Measurements from ENCODE around the gene CD151. TPM values are rescaled to one million over a fixed set of nuclear protein-coding genes. Genes with fewer than 3 reads are reported as not detected.

The CD151 gene
- total RNA-seq, 2 donors from 2014 or later: 371 to 396 TPM

DNA sequence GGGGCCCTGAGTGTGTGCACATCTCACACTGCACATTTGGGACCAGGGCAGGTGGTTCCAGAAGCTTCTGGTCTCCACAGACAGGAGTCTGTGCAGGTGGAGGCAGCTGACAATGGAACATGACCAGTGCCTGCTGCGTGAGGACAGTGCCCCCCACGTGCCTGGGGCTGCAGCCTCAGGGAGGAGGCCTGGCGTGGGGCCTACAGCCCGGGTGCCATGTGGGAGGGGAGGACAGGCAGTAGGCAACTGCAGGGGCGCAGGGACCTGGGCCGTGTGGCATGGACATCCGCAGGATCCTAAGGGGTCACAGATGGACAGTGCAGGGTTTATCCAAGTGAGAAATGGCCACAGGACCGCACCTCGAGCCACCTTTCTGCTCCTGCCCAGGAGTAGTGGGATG is 38.7 kb downstream of the CD151 start:
- Histone ChIP-seq H3K4me3 (no peak overlapping the region), H3K9ac (ENCODE audit: low read depth in 2 of 2, low read length in 2 of 2) (no peak overlapping the region), H3K9me3 (no peaks in the 10 kb centered on the region), H3K36me3 (no peaks in the 10 kb centered on the region), H3K27ac (no peak overlapping the region), H3K27me3 (no peaks in the 10 kb centered on the region), H3K4me1 (no peaks in the 10 kb centered on the region)
- intact Hi-C loops (cut with DNase I): no loop called here
- no peak for DNase-seq
- TF ChIP-seq, protein P1, sequence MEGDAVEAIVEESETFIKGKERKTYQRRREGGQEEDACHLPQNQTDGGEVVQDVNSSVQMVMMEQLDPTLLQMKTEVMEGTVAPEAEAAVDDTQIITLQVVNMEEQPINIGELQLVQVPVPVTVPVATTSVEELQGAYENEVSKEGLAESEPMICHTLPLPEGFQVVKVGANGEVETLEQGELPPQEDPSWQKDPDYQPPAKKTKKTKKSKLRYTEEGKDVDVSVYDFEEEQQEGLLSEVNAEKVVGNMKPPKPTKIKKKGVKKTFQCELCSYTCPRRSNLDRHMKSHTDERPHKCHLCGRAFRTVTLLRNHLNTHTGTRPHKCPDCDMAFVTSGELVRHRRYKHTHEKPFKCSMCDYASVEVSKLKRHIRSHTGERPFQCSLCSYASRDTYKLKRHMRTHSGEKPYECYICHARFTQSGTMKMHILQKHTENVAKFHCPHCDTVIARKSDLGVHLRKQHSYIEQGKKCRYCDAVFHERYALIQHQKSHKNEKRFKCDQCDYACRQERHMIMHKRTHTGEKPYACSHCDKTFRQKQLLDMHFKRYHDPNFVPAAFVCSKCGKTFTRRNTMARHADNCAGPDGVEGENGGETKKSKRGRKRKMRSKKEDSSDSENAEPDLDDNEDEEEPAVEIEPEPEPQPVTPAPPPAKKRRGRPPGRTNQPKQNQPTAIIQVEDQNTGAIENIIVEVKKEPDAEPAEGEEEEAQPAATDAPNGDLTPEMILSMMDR (IDR thresholded peaks at IDR 0.05): no peak

DNA sequence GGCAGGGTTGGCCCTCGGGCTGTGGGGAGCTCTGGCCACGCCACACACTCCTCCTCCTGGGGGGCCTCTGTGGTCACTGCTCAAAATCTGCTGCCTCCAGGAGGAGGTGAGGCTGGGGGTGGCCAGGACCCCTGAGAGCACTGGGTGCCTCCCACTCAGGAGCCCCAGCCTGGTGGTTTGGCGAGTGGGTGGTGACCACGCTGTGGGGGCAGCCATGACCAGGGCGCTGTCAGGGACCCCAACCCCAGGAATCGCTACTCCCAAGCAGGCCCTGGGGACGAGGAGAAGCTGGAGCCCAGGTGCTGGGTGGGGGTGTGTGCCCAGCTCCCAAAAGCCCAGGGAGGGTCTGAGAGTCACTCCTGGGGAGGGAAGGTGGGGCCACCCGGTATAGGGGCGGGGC is 40.0 kb downstream of the CD151 start:
- Histone ChIP-seq H3K36me3 (no peaks in the 10 kb centered on the region), H3K9ac (ENCODE audit: low read depth in 2 of 2, low read length in 2 of 2) (no peak overlapping the region), H3K4me3 (no peak overlapping the region), H3K4me1 (no peaks in the 10 kb centered on the region), H3K27me3 (no peaks in the 10 kb centered on the region), H3K9me3 (no peaks in the 10 kb centered on the region), H3K27ac (no peak overlapping the region)
- DNase-seq: no peak
- TF ChIP-seq, protein P1 (IDR thresholded peaks at IDR 0.05): no peak
- intact Hi-C loops (cut with DNase I): no loop called here

DNA sequence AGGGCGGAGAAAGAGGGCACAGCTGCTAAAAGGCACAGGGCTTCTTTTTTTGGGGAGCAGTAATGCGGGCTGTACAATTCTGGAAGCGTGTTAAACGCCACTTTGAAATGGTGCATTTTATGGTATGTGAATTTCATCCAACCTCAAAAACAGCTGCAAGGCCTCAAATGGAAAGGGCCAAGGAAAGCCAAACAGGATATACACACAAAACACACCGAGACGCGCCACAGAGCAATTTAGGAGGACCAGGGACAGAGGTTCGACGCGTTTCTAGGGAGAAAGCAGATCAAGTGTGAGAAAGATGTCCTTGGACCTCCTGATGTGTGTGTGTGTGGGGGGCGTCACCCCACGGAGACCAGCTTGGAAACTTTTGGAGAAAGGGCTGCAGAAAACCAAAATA is 41.0 kb downstream of the CD151 start:
- Histone ChIP-seq H3K4me1 (no peaks in the 10 kb centered on the region), H3K4me3 (no peak overlapping the region), H3K27ac (no peak overlapping the region), H3K9ac (ENCODE audit: low read depth in 2 of 2, low read length in 2 of 2) (no peak overlapping the region), H3K9me3 (no peaks in the 10 kb centered on the region), H3K27me3 (no peaks in the 10 kb centered on the region), H3K36me3 (no peaks in the 10 kb centered on the region)
- DNase-seq: no peak
- intact Hi-C loops (cut with DNase I): no loop called here
- TF ChIP-seq, protein P1 (IDR thresholded peaks at IDR 0.05): no peak

DNA sequence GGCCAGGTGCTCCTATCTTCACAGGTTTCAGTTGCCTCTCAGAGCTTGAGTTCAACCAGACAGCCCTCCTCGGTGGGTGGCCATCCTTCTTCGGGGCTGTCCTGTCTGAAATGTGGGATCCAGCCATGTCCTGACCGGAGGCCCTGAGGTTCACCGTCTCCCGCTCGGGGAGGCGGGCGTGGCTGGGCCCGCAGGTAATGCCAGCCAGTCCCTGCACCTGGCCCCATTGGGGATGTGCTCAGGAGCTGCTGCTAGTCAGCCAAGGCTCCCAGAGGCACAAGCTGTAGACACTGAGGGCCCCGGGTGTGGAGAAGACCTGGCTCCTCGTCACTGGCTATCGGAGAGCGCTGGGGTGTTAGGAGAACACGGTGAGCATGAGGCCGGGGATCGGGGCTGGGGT is 42.5 kb downstream of the CD151 start:
- no peak for DNase-seq
- H3K9ac ChIP-seq (ENCODE audit: low read depth in 2 of 2, low read length in 2 of 2): no peak overlapping the region
- no peaks in the 10 kb centered on the region for H3K36me3 ChIP-seq
- H3K27ac ChIP-seq: no peak overlapping the region
- TF ChIP-seq, protein P1 (IDR thresholded peaks at IDR 0.05): no peak
- intact Hi-C loops (cut with DNase I): no loop called here
- H3K27me3 ChIP-seq: no peaks in the 10 kb centered on the region
- no peak overlapping the region for H3K4me3 ChIP-seq
- no peaks in the 10 kb centered on the region for H3K9me3 ChIP-seq
- no peaks in the 10 kb centered on the region for H3K4me1 ChIP-seq

DNA sequence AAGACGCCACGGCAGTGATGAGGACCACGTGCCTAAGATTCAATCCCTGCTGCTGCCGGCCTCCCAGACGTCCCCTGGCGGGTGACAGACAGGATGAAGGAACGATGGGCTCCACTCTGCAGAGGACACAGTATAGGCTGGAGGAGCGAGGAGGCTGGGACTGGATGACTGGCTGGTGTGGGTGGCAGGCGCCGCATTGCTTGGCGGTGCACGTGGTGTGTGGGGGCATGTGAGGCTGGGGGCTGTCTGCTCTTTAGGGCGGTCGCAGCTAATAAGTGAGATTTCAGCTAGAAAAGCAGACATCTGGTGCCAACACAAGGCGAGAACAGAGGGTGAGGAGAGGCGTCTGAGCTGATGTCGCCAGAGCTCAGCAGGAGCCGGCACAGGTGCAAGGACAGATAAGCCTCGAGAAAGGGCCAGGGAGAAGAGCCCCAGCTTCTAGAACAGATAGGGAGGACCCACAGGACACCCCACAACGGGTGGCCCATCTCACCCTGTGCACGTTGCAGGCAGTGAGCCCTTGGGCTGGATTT is 43.1 kb downstream of the CD151 start:
- H3K4me3 ChIP-seq: no peak overlapping the region
- H3K27ac ChIP-seq: no peak overlapping the region
- H3K36me3 ChIP-seq: no peaks in the 10 kb centered on the region
- TF ChIP-seq, protein P1 (IDR thresholded peaks at IDR 0.05): no peak
- H3K9me3 ChIP-seq: no peaks in the 10 kb centered on the region
- H3K9ac ChIP-seq (ENCODE audit: low read depth in 2 of 2, low read length in 2 of 2): no peak overlapping the region
- no peaks in the 10 kb centered on the region for H3K27me3 ChIP-seq
- intact Hi-C loops (cut with DNase I): no loop called here
- no peak for DNase-seq
- no peaks in the 10 kb centered on the region for H3K4me1 ChIP-seq
